ENCODE results near the gene NDST3. TPM values are rescaled to one million over a fixed set of nuclear protein-coding genes. Genes with fewer than 3 reads are reported as not detected.
"Not testable (repeated sequence)": the region's sequence is repeated elsewhere in the genome, so short reads cannot be mapped to it uniquely, and the experiment has no call there.

NDST3 gene
- total RNA-seq, 4 donors from 2014 or later = 0.11 to 2.4 (median 0.71) TPM

- no peak overlapping the region for H3K27ac ChIP-seq
Measured at GRCh38 chr4:118287711-118288451, 253.6 kb downstream of the NDST3 start.

GRCh38 chr4:118289794-118290193 is 255.5 kb downstream of the NDST3 start:
- H3K36me3 ChIP-seq = no peaks in the 10 kb centered on the region
- intact Hi-C loops (cut with DNase I) = loop anchor here (10.0 kb wide), 1 partner anchor 55 kb away; no protein-coding TSS in a partner anchor
- DNase-seq = no peak
- 69 to 76% methylated on average over 1 of the region's 1 CpG for WGBS, 2 donors
- no peak for TF ChIP-seq POLR2A (IDR thresholded peaks at IDR 0.05)
- no peak for TF ChIP-seq CTCF (IDR thresholded peaks at IDR 0.05)
- H3K27me3 ChIP-seq = no peaks in the 10 kb centered on the region
- H3K27ac ChIP-seq = no peak overlapping the region
- no peaks in the 10 kb centered on the region for H3K9me3 ChIP-seq
- peaks cover 8 to 9% of the 10 kb centered on the region in 2 donors for H3K4me1 ChIP-seq
- H3K4me3 ChIP-seq (replicated peaks in 1 of 3) = no peak overlapping the region

More at GRCh38 chr4:118287711-118288451, 253.6 kb downstream of the NDST3 start:
- H3K4me3 ChIP-seq (replicated peaks in 1 of 3) = no peak overlapping the region
- intact Hi-C loops (cut with DNase I) = loop anchor here (10.0 kb wide), 1 partner anchor 57 kb away; no protein-coding TSS in a partner anchor
- TF ChIP-seq CTCF (IDR thresholded peaks at IDR 0.05) (no peak), POLR2A (IDR thresholded peaks at IDR 0.05) (no peak)
- no peaks in the 10 kb centered on the region for H3K9me3 ChIP-seq
- H3K27me3 ChIP-seq = no peaks in the 10 kb centered on the region
- WGBS, 2 donors = 84 to 88% methylated on average over 2 of the region's 2 CpGs
- no peaks in the 10 kb centered on the region for H3K36me3 ChIP-seq
- DNase-seq = no peak
- peaks cover 8 to 9% of the 10 kb centered on the region in 2 donors for H3K4me1 ChIP-seq

- Histone ChIP-seq H3K4me1 (peaks cover 8 to 9% of the 10 kb centered on the region in 2 donors), H3K27ac (no peak overlapping the region), H3K9me3 (no peaks in the 10 kb centered on the region), H3K27me3 (no peaks in the 10 kb centered on the region), H3K36me3 (no peaks in the 10 kb centered on the region), H3K4me3 (replicated peaks in 1 of 3) (no peak overlapping the region)
- intact Hi-C loops (cut with DNase I) = no loop called here
- no peak for DNase-seq
- WGBS, 2 donors = 85 to 90% methylated on average over 2 of the region's 2 CpGs
- TF ChIP-seq CTCF (IDR thresholded peaks at IDR 0.05) (no peak), POLR2A (IDR thresholded peaks at IDR 0.05) (no peak)
Measured at GRCh38 chr4:118290951-118291350, 256.7 kb downstream of the NDST3 start.

GRCh38 chr4:118296729-118297128 is 262.4 kb downstream of the NDST3 start:
- H3K9me3 ChIP-seq = no peaks in the 10 kb centered on the region
- H3K4me1 ChIP-seq = no peaks in the 10 kb centered on the region
- intact Hi-C loops (cut with DNase I) = no loop called here
- no peak for DNase-seq
- H3K27me3 ChIP-seq = no peaks in the 10 kb centered on the region
- WGBS, 2 donors = 75 to 91% methylated on average over 1 of the region's 1 CpG
- no peaks in the 10 kb centered on the region for H3K36me3 ChIP-seq
- H3K27ac ChIP-seq = no peak overlapping the region
- TF ChIP-seq POLR2A (IDR thresholded peaks at IDR 0.05) = no peak
- no peak for TF ChIP-seq CTCF (IDR thresholded peaks at IDR 0.05)
- H3K4me3 ChIP-seq (replicated peaks in 1 of 3) = no peak overlapping the region

- H3K9me3 ChIP-seq; H3K4me3 ChIP-seq (replicated peaks in 1 of 3); H3K36me3 ChIP-seq; intact Hi-C loops (cut with DNase I); H3K4me1 ChIP-seq; DNase-seq; H3K27me3 ChIP-seq; H3K27ac ChIP-seq: not testable (repeated sequence)
- WGBS, 2 donors = 97% methylated on average over 6 of the region's 6 CpGs
Measured at GRCh38 chr4:118299619-118300018, 265.3 kb downstream of the NDST3 start.
